GM19372 (cell line): ENCODE data around the gene C3orf22.
"Not testable (repeated sequence)": the region's sequence is repeated elsewhere in the genome, so short reads cannot be mapped to it uniquely, and the experiment has no call there.

Experiments
- ATAC-seq: cut with Tn5 transposase; IDR thresholded peaks from one replicate; pipeline ENCODE4 v1.9.1; 2021; ENCODE audit warnings: mild to moderate bottlenecking, low read depth, moderate library complexity; ENCODE audit not compliant: unreplicated experiment

The C3orf22 gene

GRCh38 chr3:126544596-126545281 lies 14.0 kb downstream of the C3orf22 start:
- ATAC-seq, result no peak

- no peak for ATAC-seq
These were observed 15.2 kb downstream of the C3orf22 start for GRCh38 chr3:126543457-126544061.

GRCh38 chr3:126542340-126543241 lies 16.1 kb downstream of the C3orf22 start:
- ATAC-seq, result no peak

- ATAC-seq, result no peak
These were observed 16.9 kb downstream of the C3orf22 start for GRCh38 chr3:126541628-126542339.

- no peak for ATAC-seq
These were observed 17.6 kb downstream of the C3orf22 start for GRCh38 chr3:126540951-126541627.

- ATAC-seq, result no peak
These were observed 18.3 kb downstream of the C3orf22 start for GRCh38 chr3:126540342-126540849.

GRCh38 chr3:126539558-126540250 lies 19.0 kb downstream of the C3orf22 start:
- no peak for ATAC-seq

GRCh38 chr3:126538966-126539365 lies 19.8 kb downstream of the C3orf22 start:
- no peak for ATAC-seq

- no peak for ATAC-seq
These were observed 20.4 kb downstream of the C3orf22 start for GRCh38 chr3:126538316-126538715.

- no peak for ATAC-seq
These were observed 20.9 kb downstream of the C3orf22 start for GRCh38 chr3:126537730-126538281.

GRCh38 chr3:126537116-126537729 lies 21.5 kb downstream of the C3orf22 start:
- ATAC-seq, result no peak

GRCh38 chr3:126536126-126536525 lies 22.6 kb downstream of the C3orf22 start:
- no peak for ATAC-seq

GRCh38 chr3:126535636-126536035 lies 23.1 kb downstream of the C3orf22 start:
- no peak for ATAC-seq

- ATAC-seq, result not testable (repeated sequence)
These were observed 24.0 kb downstream of the C3orf22 start for GRCh38 chr3:126534716-126535115.

GRCh38 chr3:126533506-126533905 lies 25.2 kb downstream of the C3orf22 start:
- ATAC-seq, result no peak

- no peak for ATAC-seq
These were observed 27.7 kb downstream of the C3orf22 start for GRCh38 chr3:126531051-126531330.

GRCh38 chr3:126530171-126531050 lies 28.3 kb downstream of the C3orf22 start:
- no peak for ATAC-seq
